GM21528 (cell line): ENCODE measurements around the gene RPEL1.

ENCODE experiments used
- ATAC-seq: cut with Tn5 transposase; IDR thresholded peaks from one replicate; pipeline ENCODE4 v1.9.1; 2021; ENCODE audit warnings: mild to moderate bottlenecking, moderate library complexity; ENCODE audit not compliant: unreplicated experiment, low FRiP score

The RPEL1 gene

DNA sequence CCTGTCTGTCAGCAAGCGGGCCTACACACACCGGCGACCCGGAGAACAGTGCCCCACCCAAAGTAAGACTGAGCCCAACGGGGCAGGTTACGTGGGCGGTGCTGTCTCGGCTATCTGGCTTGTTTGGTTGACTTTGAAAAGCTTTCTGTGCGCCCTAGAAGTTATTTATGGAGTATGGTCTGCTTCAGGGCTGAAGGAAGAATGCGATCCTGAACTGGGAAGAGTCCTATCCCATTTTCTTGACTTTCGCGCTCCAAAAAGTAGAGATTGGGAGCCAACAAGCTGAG lies 32.8 kb downstream of the RPEL1 start:
- ATAC-seq: no peak

DNA sequence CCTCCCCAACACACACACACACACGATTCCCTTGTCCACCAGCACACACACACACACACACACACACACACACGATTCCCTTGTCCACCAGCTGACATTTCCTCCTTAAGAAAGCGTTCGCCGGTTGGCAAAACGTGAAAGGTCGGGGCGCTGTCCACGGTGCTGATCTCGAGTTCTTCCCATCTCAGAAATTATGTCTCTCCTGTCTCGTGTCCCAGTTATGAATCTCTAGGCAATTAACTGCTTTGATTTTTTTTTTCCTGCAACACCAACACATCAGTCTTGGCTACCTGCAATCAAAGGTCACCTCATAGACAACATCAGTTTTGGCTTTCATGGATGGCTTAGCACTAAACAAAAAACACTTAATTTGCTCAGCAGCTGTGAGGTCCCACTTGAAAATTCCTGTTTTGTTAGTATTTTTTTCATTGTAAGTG lies 33.2 kb downstream of the RPEL1 start:
- ATAC-seq: no peak

DNA sequence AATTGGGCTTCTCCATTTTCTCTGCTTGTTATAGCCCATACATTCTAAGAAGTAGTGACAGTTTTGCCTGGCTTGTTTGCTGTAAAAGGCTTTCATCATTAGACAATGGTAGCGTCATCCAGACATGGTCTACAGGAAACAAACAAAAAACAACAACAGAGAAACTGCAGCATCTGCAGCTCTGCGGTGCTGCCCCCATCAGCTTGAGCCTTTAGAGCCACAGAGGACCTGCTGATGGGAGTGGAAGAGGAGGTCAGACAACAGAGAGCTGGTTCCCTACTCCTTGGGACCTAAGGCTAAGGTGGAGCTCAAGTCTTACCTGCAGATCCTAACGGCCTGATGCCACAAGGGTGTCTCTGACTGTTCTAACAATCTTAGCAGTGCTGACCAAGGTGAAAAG lies 34.3 kb downstream of the RPEL1 start:
- no peak for ATAC-seq

DNA sequence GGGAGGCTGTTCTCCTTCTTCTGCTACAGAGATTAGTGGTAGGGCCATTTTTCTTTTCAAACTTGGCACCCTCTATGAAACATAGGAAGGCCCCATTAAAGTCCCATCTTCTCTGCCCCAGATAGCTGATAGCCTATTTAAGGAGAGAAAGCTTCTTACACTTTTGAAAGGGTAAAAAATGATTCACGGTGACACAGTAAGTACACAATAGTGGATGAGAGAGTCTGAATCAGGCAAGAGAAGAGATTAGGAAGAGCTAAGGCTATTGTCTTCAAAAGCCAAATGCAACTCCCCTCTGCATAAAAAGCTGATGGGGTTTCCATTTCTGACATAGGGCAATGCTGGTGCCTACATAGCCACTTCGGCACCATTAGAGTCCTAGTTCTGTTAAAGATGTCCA lies 34.8 kb downstream of the RPEL1 start:
- ATAC-seq: no peak

DNA sequence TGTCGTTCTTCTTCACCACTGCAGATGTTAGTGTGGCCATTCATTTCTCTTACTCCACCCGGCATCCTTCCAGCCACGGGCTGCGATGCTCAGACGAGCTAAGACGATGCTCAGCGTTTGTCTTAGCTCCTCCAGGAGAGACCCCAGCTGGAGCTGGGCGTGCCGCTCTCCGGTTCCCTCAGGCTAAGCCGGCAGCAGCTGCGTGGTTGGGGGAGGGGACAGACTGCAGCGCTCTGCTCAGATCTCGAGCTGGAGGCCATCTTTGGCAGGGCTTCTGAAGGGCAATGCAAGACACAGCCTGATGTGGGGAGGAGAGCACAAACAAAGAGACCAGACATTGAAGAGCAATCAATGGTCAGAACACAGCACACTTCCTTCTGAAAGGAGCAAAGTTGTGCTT lies 36.1 kb downstream of the RPEL1 start:
- ATAC-seq: no peak

DNA sequence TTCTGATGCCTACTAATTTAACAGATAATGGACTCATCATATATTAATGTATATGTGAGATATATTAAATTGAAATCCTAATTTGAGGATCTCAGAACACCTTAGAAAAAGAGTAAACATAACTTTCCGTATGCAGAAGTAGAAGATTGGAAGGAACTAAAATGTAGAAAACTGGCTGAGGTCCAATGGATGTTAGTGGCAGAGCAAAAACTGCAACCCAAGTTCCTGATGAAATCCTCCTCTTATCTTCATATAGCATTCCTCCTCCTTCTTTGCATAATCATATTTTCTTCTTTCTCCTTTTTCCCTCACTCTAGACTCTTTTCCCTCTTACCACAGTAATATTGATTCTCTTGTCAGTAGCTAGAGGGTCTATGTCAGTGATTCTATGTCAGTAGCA lies 37.3 kb downstream of the RPEL1 start:
- no peak for ATAC-seq

DNA sequence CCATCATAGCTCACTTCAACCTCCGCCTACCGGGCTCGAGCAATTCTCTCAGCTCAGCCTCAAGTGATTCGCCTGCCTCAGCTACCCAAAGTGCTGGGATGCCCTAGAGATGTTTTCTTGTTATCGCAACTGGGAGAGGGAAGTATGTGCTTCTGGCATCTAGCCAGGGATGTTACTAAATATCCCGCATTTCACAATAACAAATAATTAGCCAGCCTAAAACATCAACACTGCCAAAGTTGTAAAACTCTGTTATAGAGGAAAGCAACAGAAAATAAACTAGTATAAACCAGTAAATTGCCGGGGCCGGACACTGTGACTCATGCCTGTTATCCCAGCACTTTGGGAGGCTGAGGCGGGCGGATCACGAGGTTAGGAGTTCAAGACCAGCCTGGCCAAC lies 38.5 kb downstream of the RPEL1 start:
- no peak for ATAC-seq

DNA sequence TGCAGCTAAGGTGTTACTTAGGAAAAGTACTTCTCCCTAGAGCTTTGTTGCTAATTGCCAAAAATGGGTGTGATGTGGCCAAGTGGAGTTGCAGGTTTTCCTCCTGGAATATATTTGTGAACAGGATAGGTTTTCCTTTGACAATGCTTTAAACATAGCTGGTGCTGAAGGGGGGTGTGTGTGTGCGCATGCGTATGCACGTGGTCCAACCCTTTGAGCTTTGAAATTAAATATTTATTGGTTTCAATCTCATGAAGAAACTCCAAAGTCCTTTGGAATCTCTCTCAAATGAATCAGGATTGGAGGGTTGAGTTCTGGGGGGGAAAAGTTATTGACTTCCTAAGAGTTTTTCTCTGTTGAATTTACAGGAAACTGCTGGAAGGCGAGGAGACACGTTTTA lies 42.3 kb downstream of the RPEL1 start:
- ATAC-seq: no peak

DNA sequence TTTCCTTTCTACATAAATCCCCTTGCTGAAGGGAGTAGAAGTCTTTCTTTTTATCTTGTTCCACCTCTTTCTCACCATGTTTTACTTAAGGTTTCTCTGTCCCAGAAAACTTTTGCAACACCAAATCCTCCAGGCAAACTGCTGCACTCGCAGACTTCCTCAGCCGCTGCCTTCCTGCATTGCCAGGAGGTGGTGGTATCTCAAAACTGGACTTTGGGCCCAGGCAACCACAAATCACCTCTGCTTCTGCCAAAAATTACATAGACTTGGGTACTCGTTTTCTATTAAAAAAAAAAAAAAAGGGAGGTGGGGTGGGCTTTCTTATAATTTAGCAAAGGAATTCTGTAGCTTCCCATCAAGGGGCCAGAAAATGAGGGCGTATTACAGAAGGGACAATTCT lies 45.9 kb downstream of the RPEL1 start:
- no peak for ATAC-seq

DNA sequence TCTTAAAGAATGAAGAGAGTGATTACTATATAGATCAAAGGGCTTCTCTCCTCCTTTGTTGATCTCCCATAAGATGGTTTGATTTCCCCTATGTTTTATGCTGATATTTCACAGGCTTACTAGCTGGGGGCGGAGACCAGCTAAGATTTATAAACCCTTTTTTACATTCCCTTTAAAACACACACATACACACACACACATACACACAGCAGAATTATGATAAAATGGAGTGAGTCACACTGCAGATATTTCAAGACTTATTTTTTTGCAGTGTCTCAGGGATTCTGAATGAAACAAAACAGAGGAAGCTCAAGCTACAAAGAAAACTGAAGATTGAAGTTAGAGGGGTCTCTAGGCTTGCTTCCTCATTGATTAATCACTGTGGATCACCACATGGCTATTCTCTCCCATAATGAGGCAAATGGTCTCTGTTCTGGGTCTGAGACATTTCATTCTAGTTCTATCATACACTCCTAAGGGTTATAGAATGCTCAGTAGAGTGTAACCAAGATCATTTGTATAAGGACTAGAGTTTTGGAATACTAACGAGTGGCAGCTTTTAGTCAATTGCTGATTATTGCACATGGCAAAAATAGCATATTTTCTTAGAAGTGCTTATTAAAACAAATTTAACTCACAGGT lies 49.8 kb downstream of the RPEL1 start:
- no peak for ATAC-seq
